ENCODE data around the gene EXOSC10. TPM values are rescaled to one million over a fixed set of nuclear protein-coding genes. Genes with fewer than 3 reads are reported as not detected.

EXOSC10 gene
- total and polyA plus RNA-seq, 9 of the 15 experiments (the other 6 are each of a cell fraction or from before 2014, with no cell fraction given) = 23.4 to 150 (median 105) TPM

GRCh38 chr1:11059968-11060830 is 39.5 kb downstream of the EXOSC10 start, which contains the start of gene SRM (continued):
- TF ChIP-seq REST (IDR thresholded peaks at IDR 0.05; ENCODE audit: borderline replicate concordance) = peak; percentile 88
- TF ChIP-seq REST (CRISPR knock-in tag; IDR thresholded peaks at IDR 0.05; ENCODE audit: low read depth) = peak; percentile 68
- peak; percentile 55 for TF ChIP-seq CREB1 (IDR thresholded peaks at IDR 0.05)
- TF ChIP-seq CREB1 (CRISPR knock-in tag; IDR thresholded peaks at IDR 0.05) = no peak
- TF ChIP-seq NFIC (IDR thresholded peaks at IDR 0.05) = peak; percentile 47
- TF ChIP-seq HDAC8 (tag; IDR thresholded peaks at IDR 0.05) = 0 out of 2 replicates have a peak, but pooled peaks have one; percentile 36
- TF ChIP-seq EP400 (IDR thresholded peaks at IDR 0.05) = peak; percentile 82
- TF ChIP-seq IFI16 (CRISPR knock-in tag; IDR thresholded peaks at IDR 0.05) = no peak
- peak; percentile 89 for TF ChIP-seq KDM5B (IDR thresholded peaks at IDR 0.05; ENCODE audit: insufficient replicate concordance, low read depth, low read length)
- TF ChIP-seq RBFOX2 (IDR thresholded peaks at IDR 0.05; ENCODE audit: low read depth, low read length) = peak; percentile 81

All from K562 (cell line).